Measurements from ENCODE around the gene INPP5F. TPM values are rescaled to one million over a fixed set of nuclear protein-coding genes. Genes with fewer than 3 reads are reported as not detected.

Gene INPP5F
- total and polyA plus RNA-seq, 2 of the 13 experiments (the other 11 are each of a cell fraction or from before 2014, with no cell fraction given) = 12.5 to 15.7 TPM

- ChIA-PET POLR2A (no interaction called here), CTCF (ENCODE audit: low intra/inter-chr PET ratio, low total read pairs) (no interaction called here)
- Histone ChIP-seq H3K9me3 (ENCODE audit: low read length) (no peaks in the 10 kb centered on the region), H3K27me3 (ENCODE audit: control insufficient read depth in 1 of 2, insufficient read depth in 2 of 2, low read length in 2 of 2) (no peaks in the 10 kb centered on the region), H3K79me2 (ENCODE audit: insufficient read depth, low read length) (peaks cover 4% of the 10 kb centered on the region), H3K4me2 (ENCODE audit: low read depth, low read length) (no peak overlapping the region), H4K20me1 (ENCODE audit: insufficient read depth, low read length) (no peaks in the 10 kb centered on the region), H2AFZ (ENCODE audit: low read length) (no peak overlapping the region), H3K9ac (ENCODE audit: insufficient read depth, low read depth, low read length) (no peak overlapping the region), H3K36me3 (replicated peaks in 1 of 2; ENCODE audit: control insufficient read depth in 1 of 2, insufficient read depth in 2 of 2, low read length in 2 of 2) (peaks cover 0 to 4% of the 10 kb centered on the region in 2 experiments; a peak in 1 of 5 replicates), H3K27ac (ENCODE audit: extremely low read length, insufficient read depth, low read length) (no peak overlapping the region), H3K4me1 (ENCODE audit: insufficient read depth, low read length) (peaks cover 30% of the 10 kb centered on the region), H3K4me3 (replicated peaks in 1 of 3; ENCODE audit: insufficient read depth in 1 of 3, low read depth in 2 of 3, low read length in 3 of 3) (no peak overlapping the region)
- intact Hi-C loops (cut with micrococcal nuclease; ENCODE audit: unreplicated experiment) = no loop called here
- DNase-seq (ENCODE audit: low spot score) = no peak
- WGBS (ENCODE audit: low lambda C conversion rate) = 96% methylated on average over 2 of the region's 2 CpGs
- BruUV-seq (replicated peaks) = no TSS peak
- TF ChIP-seq ZNF160 (CRISPR knock-in tag; IDR thresholded peaks at IDR 0.05) (no peak), GATAD1 (CRISPR knock-in tag; IDR thresholded peaks at IDR 0.05) (no peak), ASH2L (IDR thresholded peaks at IDR 0.05; ENCODE audit: insufficient read length, low read depth, low read length) (no peak), PRPF4 (IDR thresholded peaks at IDR 0.05; ENCODE audit: low read depth, low read length, poor library complexity, severe bottlenecking) (no peak)
- in situ Hi-C loops (cut with HindIII; ENCODE audit: extremely low pct_ligation_motif_present, low pct_unique_long_range_greater_than_20kb) = no loop called here
- no peak for ATAC-seq
- FAIRE-seq = no peak
These were observed 55.6 kb downstream of the INPP5F start for GRCh38 chr10:119781498-119781897.

- H4K20me1 ChIP-seq (ENCODE audit: insufficient read depth, low read length) = no peaks in the 10 kb centered on the region
- no peak overlapping the region for H3K27ac ChIP-seq (ENCODE audit: extremely low read length, insufficient read depth, low read length)
- H3K27me3 ChIP-seq (ENCODE audit: control insufficient read depth in 1 of 2, insufficient read depth in 2 of 2, low read length in 2 of 2) = no peaks in the 10 kb centered on the region
- POLR2A ChIA-PET = no interaction called here
- BruUV-seq (replicated peaks) = no TSS peak
- in situ Hi-C loops (cut with HindIII; ENCODE audit: extremely low pct_ligation_motif_present, low pct_unique_long_range_greater_than_20kb) = no loop called here
- H3K4me3 ChIP-seq (replicated peaks in 1 of 3; ENCODE audit: insufficient read depth in 1 of 3, low read depth in 2 of 3, low read length in 3 of 3) = no peak overlapping the region
- WGBS (ENCODE audit: low lambda C conversion rate) = 92% methylated on average over 4 of the region's 4 CpGs
- CTCF ChIA-PET (ENCODE audit: low intra/inter-chr PET ratio, low total read pairs) = no interaction called here
- ATAC-seq (no peak), DNase-seq (ENCODE audit: low spot score) (no peak), FAIRE-seq (no peak)
- peaks cover 0 to 4% of the 10 kb centered on the region in 2 experiments; a peak in 1 of 5 replicates for H3K36me3 ChIP-seq (replicated peaks in 1 of 2; ENCODE audit: control insufficient read depth in 1 of 2, insufficient read depth in 2 of 2, low read length in 2 of 2)
- H3K9me3 ChIP-seq (ENCODE audit: low read length) = no peaks in the 10 kb centered on the region
- no peak overlapping the region for H2AFZ ChIP-seq (ENCODE audit: low read length)
- intact Hi-C loops (cut with micrococcal nuclease; ENCODE audit: unreplicated experiment) = no loop called here
- no peak overlapping the region for H3K9ac ChIP-seq (ENCODE audit: insufficient read depth, low read depth, low read length)
- peaks cover 41% of the 10 kb centered on the region for H3K4me1 ChIP-seq (ENCODE audit: insufficient read depth, low read length)
- H3K4me2 ChIP-seq (ENCODE audit: low read depth, low read length) = no peak overlapping the region
- TF ChIP-seq ZNF367 (CRISPR knock-in tag; IDR thresholded peaks at IDR 0.05; ENCODE audit: borderline replicate concordance) = no peak
- TF ChIP-seq HDAC6 (IDR thresholded peaks at IDR 0.05; ENCODE audit: low read depth, low read length) = no peak
- no peak for TF ChIP-seq ZIK1 (CRISPR knock-in tag; IDR thresholded peaks at IDR 0.05; ENCODE audit: borderline replicate concordance, low read depth)
- no peak for TF ChIP-seq PHF21A (CRISPR knock-in tag; IDR thresholded peaks at IDR 0.05)
- TF ChIP-seq, protein P1, sequence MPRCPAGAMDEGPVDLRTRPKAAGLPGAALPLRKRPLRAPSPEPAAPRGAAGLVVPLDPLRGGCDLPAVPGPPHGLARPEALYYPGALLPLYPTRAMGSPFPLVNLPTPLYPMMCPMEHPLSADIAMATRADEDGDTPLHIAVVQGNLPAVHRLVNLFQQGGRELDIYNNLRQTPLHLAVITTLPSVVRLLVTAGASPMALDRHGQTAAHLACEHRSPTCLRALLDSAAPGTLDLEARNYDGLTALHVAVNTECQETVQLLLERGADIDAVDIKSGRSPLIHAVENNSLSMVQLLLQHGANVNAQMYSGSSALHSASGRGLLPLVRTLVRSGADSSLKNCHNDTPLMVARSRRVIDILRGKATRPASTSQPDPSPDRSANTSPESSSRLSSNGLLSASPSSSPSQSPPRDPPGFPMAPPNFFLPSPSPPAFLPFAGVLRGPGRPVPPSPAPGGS (CRISPR knock-in tag; IDR thresholded peaks at IDR 0.05) = no peak
- TF ChIP-seq RFX5 (IDR thresholded peaks at IDR 0.05; ENCODE audit: low read depth, low read length) = no peak
- TF ChIP-seq BORCS8-MEF2B (CRISPR knock-in tag; IDR thresholded peaks at IDR 0.05) = no peak
- TF ChIP-seq, protein P2, sequence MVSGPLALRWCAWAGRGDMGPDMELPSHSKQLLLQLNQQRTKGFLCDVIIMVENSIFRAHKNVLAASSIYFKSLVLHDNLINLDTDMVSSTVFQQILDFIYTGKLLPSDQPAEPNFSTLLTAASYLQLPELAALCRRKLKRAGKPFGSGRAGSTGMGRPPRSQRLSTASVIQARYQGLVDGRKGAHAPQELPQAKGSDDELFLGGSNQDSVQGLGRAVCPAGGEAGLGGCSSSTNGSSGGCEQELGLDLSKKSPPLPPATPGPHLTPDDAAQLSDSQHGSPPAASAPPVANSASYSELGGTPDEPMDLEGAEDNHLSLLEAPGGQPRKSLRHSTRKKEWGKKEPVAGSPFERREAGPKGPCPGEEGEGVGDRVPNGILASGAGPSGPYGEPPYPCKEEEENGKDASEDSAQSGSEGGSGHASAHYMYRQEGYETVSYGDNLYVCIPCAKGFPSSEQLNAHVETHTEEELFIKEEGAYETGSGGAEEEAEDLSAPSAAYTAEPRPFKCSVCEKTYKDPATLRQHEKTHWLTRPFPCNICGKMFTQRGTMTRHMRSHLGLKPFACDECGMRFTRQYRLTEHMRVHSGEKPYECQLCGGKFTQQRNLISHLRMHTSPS (CRISPR knock-in tag; IDR thresholded peaks at IDR 0.05; ENCODE audit: low read depth) = no peak
- H3K79me2 ChIP-seq (ENCODE audit: insufficient read depth, low read length) = peaks cover 2% of the 10 kb centered on the region
These were observed 57.3 kb downstream of the INPP5F start for GRCh38 chr10:119782981-119783664.
